AG04449 (cell line): ENCODE data around the gene RELL1.

Source experiments
- CTCF ChIA-PET: fragments of 350-600 bp; formaldehyde crosslinking; extraction: SDS; loops from one replicate; lab custom pipeline; 2021; ENCODE audit warnings: antibody characterized with exemption; lab: Yijun Ruan, JAX
- POLR2A ChIA-PET: fragments of 400-600, 350-600 bp; formaldehyde crosslinking; extraction: SDS; loops from one replicate; lab custom pipeline; 2020; ENCODE audit warnings: antibody characterized with exemption, inconsistent platforms; lab: Yijun Ruan, JAX
- DNase-seq: peaks from one replicate; pipeline ENCODE4 v3.0.0-alpha.2; 2010; ENCODE audit warnings: low read depth, low spot score
- H3K4me3 ChIP-seq: 2 replicates; pipeline ENCODE4 v1.5.1; 2011; ENCODE audit warnings: low read depth, mild to moderate bottlenecking, control low read depth, low read length
- TF ChIP-seq, protein P1 (sequence below): IDR thresholded peaks from one replicate; pipeline ENCODE4 v1.5.1; 2011; ENCODE audit warnings: mild to moderate bottlenecking, moderate library complexity, low read length, control low read depth, inconsistent platforms; ENCODE audit not compliant: insufficient read depth; ENCODE audit errors: missing control alignments

Gene RELL1

DNA sequence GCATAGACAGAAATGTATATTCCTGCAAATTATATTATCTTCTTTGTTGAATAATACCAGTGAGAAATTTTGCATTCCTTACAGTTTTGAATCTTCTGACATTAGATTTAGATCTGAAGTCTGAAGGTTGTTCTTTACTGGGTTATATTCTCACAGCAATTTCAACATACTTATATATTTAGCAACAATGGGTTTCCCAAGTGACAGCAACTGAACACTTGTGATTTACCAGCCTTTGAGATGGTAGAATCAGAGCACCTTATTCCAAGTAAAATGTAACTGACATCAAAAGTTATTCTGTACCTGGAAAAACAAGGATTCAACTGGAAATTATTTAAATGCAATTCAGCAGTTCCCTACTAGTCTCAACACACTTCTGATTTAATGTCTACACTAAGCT lies 66.0 kb downstream of the RELL1 start:
- no peak overlapping the region for H3K4me3 ChIP-seq
- no peak for DNase-seq
- ChIA-PET POLR2A (no interaction called here), CTCF (interaction anchor here (1.2 to 5.2 kb wide), 2 partner anchors 16 to 177 kb away, joined by 3 to 28 read pairs; no protein-coding TSS in a partner anchor)
- TF ChIP-seq, protein P1, sequence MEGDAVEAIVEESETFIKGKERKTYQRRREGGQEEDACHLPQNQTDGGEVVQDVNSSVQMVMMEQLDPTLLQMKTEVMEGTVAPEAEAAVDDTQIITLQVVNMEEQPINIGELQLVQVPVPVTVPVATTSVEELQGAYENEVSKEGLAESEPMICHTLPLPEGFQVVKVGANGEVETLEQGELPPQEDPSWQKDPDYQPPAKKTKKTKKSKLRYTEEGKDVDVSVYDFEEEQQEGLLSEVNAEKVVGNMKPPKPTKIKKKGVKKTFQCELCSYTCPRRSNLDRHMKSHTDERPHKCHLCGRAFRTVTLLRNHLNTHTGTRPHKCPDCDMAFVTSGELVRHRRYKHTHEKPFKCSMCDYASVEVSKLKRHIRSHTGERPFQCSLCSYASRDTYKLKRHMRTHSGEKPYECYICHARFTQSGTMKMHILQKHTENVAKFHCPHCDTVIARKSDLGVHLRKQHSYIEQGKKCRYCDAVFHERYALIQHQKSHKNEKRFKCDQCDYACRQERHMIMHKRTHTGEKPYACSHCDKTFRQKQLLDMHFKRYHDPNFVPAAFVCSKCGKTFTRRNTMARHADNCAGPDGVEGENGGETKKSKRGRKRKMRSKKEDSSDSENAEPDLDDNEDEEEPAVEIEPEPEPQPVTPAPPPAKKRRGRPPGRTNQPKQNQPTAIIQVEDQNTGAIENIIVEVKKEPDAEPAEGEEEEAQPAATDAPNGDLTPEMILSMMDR: no peak

DNA sequence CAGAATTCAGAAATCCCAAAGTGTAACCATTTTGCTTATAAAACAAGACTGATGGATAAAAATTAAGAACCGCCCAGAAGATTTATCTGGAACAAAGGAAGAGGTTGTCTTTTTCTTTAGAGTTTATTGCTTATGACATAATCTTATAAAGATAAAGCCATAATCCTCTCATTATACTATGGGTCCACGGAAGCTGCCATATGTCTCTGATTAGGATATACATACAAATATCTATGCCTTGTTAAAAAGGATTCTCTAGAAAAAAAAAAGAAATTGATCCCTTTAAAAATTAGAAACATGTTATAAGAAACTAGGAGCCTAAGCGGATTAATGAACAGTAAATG lies 70.5 kb downstream of the RELL1 start:
- CTCF ChIA-PET: interaction anchor here (1.0 to 3.2 kb wide), 3 partner anchors 12 to 177 kb away, joined by 3 to 34 read pairs (median 4); no protein-coding TSS in a partner anchor
- DNase-seq: no peak
- H3K4me3 ChIP-seq: no peak overlapping the region
- TF ChIP-seq, protein P1: no peak
- POLR2A ChIA-PET: no interaction called here

DNA sequence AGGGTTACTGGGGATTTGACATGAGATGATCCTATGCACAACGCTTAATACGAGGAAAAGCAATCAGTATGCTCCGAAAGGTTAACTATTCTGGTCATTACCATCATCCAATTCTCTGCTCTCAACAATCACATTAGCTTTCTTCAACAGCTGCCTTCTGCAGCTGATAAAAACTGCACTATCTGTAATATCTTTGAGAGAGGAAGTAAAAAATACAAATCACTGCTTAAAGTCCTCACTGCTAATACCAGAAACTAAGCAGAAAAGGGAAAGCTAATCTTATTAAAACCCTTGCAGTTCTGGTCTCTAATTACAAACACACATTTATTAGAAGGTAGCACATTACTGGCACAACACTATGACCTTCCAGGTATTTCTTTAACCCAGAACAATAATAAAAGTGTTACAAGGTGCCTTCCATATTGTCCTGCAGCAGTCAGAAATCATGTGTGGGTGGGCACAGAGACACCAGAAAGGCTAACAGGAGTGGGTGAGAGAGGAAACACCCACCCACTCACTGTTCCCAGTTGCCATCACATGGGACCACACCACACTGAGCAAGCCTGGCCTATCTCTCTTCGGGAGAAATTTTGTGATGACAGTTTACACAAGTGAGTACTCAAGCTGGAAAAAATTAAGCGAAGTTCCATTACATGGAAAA lies 71.0 kb downstream of the RELL1 start:
- no peak for DNase-seq
- ChIA-PET CTCF (interaction anchor here (1.1 to 3.2 kb wide), 2 partner anchors 12 to 177 kb away, joined by 3 to 34 read pairs; no protein-coding TSS in a partner anchor), POLR2A (no interaction called here)
- TF ChIP-seq, protein P1: no peak
- no peak overlapping the region for H3K4me3 ChIP-seq

DNA sequence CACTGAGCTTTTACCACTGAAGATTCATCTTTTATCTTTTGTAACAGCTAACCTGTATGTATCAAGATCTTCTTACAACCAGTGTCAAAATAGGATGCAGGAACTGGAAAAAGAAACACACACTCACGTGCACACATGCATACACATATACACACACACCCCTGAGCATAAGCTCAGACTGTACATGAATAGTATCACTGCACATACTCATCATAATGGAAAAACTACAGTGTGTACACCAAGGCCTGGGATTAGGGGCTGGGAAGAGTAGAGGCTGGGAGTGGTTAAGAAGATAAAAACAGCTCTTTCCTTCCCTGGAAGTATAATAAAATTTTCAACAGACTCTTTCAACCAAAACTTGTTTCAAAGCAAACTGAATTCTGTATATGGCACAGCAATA lies 73.4 kb downstream of the RELL1 start:
- TF ChIP-seq, protein P1: no peak
- ChIA-PET POLR2A (no interaction called here), CTCF (interaction anchor here (3.2 kb wide), 1 partner anchor 9 kb away, joined by 34 read pairs; no protein-coding TSS in a partner anchor)
- no peak for DNase-seq
- no peak overlapping the region for H3K4me3 ChIP-seq

DNA sequence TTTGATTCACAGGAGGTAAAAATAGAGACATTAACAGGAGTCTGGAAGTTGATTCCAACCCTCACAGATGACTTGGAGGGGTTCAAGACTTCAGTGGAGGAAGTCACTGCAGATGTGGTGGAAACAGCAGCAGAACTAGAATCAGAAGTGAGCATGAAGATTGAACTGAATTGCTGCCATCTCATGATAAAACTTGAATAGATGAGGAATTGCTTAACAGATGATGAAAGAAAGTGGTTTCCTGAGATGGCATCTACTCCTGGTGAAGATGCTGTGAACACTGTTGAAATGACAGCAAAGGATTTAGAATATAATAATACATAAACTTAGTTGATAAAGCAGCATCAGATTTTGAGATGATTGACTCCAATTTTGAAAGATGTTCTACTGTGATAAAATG lies 76.5 kb downstream of the RELL1 start:
- CTCF ChIA-PET: interaction anchor here (1.1 to 2.0 kb wide), 2 partner anchors 8 to 426 kb away, joined by 3 to 8 read pairs; no protein-coding TSS in a partner anchor

DNA sequence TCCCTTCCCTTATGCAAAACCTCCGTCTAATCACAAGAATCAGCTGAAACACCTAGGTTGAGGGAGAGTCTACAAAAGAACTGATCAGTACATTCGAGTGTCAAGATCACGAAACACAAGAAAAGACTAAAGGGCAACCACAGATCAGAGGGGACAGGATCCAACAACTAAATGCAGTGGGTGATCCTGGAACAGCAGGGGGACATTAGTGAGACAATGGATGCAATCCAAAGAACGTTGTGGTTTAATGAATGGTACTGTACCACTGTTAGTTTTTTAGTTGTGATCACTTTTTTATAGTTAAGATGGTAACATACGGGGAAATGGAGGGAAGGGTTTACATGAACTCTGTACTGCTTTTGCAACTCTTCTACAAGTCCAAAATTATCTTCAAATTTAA lies 79.2 kb downstream of the RELL1 start:
- no peak overlapping the region for H3K4me3 ChIP-seq
- ChIA-PET POLR2A (no interaction called here), CTCF (no interaction called here)
- no peak for DNase-seq
- TF ChIP-seq, protein P1: no peak

More for the DNA sequence above, 76.5 kb downstream of the RELL1 start:
- no peak overlapping the region for H3K4me3 ChIP-seq
- no peak for DNase-seq
- POLR2A ChIA-PET: no interaction called here
- TF ChIP-seq, protein P1: no peak
